HTERT RPE-1 (cell line): ENCODE data around the gene NEURL1.
"Not testable (repeated sequence)": the region's sequence is repeated elsewhere in the genome, so short reads cannot be mapped to it uniquely, and the experiment has no call there.

ENCODE experiments used
- in situ Hi-C: fragments of 300-500 bp; cut with MboI; formaldehyde crosslinking; loops from 4 replicates; pipeline ENCODE4 v1.14.3; 2020; ENCODE audit warnings: low sequenced_read_pairs

Gene NEURL1

GRCh38 chr10:103602028-103602851 lies 108.7 kb downstream of the NEURL1 start:
- in situ Hi-C loops = no loop called here

DNA sequence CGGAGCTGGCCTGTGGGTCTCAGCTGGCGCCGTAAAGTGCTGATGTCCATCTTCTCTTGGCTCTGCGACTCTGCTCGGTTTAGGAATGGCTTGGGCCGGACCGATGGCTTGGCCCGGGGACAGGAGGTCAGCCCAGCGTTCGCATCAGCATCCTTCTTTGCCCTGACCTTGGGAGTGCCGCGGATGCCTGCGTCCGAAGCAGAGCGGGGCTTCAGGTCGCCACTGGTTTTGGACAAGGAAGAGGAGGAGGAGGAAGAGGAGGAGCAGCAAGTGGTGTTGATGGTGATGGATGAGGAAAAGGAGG lies 109.3 kb downstream of the NEURL1 start:
- in situ Hi-C loops = no loop called here

- in situ Hi-C loops = no loop called here
These were observed 109.9 kb downstream of the NEURL1 start for GRCh38 chr10:103603382-103603781.

DNA sequence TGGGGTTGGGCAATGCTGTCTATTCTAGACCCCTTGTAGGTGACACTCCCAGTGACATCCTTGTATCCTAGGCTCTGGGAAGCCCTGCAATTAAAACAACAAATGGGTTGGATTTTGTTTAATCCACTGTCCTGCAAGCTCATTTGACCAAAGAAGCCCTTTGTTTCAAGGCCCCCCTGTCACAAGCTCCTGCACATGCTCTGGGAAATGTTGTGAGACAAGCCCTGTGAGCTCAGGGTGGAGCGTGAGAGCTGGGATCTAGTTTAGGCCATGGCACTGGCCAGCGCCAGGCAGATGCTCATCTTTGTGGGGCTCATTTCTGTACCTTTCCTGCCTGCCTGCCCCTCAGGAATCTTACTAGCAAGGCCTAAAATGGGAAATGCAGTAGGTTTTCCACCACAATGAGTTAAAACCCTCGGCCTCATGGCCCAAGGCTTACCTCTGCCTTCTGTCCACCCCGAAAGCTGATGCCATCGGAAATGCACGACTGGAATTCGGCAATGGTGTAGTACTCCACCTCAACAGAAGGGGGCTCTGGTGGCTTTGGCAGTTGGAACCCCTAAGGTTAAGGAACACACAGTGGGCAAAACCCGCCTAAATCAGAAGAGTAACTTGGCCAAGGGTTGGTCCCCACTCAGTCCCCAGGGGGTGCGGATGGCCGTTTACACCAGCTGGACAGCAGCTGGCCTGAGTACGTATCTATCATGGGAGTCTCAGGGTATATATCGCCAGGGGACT lies 112.0 kb downstream of the NEURL1 start:
- in situ Hi-C loops = no loop called here

DNA sequence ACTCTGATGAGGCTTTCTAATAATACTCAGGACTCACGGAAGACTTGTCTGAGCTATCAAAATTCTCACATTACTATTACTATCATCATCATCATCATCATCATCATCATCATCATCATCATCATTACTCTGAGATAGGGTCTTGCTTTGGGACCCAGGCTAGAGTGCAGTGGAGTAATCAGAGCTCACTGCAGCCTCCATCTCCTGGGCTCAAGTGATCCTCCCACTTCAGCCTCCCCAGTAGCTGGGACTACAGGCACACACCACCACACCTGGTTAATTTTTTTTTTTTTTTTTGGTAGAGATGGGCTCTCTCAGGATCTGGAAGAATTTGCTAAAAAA lies 112.6 kb downstream of the NEURL1 start:
- in situ Hi-C loops = not testable (repeated sequence)

GRCh38 chr10:103607051-103607450 lies 113.5 kb downstream of the NEURL1 start:
- in situ Hi-C loops = not testable (repeated sequence)

GRCh38 chr10:103608056-103608455 lies 114.6 kb downstream of the NEURL1 start:
- in situ Hi-C loops = not testable (repeated sequence)

GRCh38 chr10:103609231-103610082 lies 116.0 kb downstream of the NEURL1 start:
- in situ Hi-C loops = no loop called here

DNA sequence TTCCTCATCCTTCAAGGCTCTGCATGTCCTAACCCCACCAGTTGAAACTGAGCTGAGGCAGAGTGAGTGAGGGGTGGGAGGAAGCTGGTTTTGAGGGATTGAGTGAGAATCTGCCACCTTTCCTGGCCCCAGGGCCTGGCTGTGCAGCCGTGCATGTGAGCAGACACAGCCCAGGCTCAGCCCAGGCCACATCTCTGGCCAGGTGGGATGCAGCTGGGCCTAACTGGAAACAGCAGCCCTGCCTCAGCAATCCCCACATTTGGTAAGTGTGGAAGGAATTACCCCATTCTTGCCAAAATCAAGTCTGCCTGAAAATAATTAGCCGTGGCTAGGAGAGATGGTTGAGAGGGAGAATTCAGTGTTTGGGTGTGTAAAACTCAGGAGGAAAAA lies 116.6 kb downstream of the NEURL1 start:
- in situ Hi-C loops = no loop called here

DNA sequence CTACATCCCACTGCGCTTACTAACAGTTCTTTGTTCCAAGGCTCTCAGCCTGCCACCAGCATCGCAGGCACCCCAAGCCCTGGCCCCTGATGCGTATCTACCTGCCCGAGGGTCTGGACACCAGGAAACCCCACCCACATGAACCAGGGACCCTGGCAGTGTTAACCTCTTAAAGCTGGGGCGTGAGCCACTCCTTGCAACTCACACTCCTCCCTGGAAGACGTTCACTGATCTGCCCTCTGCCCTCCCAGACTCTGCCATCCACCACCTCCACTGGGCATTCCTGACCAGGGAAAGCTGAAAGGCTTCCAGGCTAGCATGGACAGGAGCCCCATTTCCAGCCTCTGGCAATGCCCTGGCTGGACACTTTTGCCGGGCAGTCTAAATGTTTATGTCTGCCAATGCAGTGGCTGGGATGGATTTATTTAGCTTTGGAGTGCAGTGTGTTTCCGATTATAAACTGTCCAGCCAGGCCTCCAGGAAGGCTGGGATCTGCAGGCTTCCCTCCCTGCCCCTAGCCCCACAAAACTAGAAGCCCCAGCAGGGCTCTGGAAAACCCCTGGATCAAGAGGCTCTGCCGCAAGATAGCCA lies 117.5 kb downstream of the NEURL1 start:
- in situ Hi-C loops = no loop called here

GRCh38 chr10:103612462-103613365 lies 119.2 kb downstream of the NEURL1 start:
- in situ Hi-C loops = no loop called here

- in situ Hi-C loops = no loop called here
These were observed 120.1 kb downstream of the NEURL1 start for GRCh38 chr10:103613616-103614015.

DNA sequence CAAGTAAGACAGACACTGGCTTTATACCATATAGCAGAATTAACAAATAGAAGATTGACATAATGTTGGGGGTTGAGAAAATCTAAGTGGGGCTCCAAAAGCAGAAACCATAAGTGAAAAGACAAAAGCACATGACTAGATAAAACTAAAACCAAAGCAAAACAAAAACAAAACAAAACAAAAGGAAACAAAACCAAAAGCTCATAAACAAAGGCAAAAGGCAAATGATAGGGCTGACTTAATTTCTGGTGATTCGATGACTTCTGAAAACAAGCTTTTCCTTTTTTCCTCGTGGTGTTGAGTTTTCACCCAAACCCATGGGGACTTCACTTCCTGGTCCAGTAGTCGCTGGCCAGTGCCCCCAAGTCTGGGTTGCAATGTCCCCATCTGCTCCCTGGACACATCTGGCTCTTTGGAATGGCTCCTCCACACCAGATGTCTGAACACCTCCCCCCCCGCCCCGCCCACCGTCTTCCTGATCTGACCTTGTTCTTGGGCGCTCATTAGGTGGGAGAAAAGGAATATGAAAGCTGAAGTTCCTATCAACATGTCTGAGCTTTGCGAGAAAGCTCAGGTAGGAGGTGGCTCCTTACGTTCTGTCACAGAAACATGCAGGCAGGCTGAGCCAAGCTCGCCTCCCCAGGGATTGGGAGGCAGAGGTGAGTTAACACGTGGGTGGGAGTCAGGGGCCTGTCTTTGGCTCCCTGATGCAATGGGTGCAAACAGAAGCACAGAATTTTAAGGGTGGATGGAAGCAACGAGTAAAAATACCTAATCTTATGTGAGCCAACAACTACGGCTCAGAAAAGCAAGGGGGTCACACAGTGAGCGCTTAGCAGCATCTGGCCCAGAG lies 121.0 kb downstream of the NEURL1 start:
- in situ Hi-C loops = no loop called here

DNA sequence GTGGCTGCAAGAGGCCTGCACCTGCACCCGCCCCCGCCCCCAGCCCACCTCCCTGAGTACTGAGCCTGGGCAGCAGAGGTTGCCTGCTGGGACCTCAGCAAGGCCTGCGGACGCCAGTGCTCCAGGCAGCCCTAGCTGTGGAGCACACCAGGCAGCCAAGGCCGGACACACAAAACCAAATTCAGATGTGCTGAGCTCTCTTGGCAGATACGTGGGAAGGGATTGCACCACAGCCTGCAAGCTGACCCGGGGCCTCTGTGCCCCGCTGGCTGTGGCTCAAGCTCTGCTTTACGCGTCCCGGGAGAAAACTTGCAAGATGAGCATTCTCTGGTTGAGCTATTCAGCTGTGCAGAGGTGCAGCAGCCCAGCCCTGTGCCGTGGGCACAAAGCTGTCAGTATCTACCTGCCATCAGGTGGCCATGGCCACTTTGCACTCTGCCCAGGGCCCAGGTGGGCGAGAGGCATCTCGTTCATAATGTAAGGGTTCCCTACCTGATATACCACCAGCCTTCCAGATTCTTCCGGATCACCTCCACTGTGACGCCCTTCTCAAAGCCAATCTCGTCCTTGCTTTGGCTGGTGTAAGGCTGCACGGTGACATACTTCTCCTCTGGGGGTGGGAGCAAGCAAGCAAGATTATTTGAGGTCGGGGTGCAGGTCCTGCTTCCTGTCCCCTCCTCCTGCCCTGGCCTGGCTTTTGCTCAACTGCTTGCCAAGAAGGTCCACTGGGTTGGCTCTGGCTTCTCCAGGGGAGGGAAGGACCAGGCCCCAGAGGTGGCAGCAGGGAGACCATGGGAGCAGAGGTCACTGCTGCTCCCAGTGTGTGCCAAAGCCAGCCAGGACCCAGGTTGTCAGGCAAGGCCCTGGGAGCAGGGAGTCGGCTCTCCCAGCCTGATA lies 123.4 kb downstream of the NEURL1 start:
- in situ Hi-C loops = no loop called here

DNA sequence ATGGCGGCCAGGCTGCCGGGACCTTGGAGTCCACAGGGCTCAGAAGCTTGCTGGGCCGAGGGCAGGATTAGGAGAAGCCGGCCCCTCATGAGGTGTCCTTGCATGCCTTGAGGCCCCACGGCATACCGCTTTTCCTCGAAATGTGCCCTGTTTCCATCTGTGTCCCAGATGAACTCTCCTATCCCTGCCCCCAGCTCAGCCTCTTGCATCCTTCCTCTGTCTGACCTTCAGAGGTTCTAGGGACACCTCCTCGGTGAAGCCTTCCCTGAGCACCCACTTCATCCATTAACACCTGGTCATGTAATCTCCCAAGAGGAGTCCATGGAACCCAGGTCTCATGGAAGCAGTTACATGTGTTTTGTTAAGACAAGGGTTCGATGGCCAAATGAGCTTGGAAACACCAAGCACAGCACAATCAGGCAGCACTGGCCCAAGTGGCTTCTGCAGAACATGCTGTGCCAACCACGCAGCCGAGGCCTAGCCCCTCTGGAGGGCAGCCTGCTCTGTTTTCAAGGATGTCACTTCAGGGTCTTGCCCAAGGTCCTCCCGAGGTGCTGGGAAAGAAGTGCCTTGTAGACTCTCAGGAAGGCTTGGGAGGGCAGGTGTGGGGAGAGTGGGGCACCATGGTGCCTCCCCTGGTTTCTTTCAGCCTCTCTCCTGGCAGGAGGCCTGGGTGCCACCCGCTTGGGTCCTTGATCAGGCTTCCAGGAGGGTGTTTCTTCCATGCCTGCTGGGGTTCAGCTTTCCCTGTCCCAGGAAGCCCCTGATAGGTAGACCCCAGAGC lies 124.3 kb downstream of the NEURL1 start:
- in situ Hi-C loops = no loop called here

DNA sequence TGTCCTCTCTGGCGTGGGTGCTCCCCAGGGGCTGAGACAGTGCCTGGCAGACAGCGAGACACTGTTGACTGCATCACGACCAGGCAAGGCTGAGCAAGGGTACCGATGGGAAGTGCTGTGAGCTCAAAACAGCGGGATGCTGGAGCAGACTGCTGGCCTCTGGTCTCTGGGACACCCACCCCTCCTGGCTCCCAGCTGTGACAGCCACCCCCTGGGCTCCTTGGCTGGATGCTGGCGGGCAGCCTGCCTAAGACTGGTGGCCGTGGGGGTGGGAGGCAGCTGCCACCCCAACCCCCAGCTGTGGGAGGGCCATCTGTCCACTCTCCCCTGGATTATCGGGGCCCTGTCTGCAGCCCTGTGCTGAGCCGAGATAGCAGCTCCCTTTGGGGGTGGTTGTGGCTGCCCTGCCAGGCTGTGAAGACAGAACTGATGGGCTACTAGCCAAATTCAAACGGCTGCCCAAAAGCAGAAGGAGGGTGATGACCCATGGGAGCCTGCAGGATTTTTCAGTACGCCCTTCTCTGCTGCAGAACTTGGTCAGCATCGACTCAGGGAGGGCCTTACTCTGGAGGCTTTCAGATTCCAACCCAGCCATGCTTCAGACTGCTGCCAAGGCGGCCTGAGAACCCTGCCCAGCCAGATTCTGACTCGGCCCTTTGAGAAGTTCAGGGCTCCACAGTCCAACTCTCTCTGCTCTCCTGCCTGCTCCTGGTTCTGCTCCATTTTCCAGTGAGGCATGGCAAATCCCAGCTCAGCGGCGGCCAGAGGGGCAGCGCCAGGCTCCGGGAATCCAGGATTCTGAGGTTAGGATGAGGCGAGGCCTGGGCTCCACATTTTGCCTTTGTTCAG lies 125.3 kb downstream of the NEURL1 start:
- in situ Hi-C loops = no loop called here
